ENCODE results near the gene RPL5.

The RPL5 gene

GRCh38 chr1:92844439-92844838 is 12.6 kb downstream of the RPL5 start:
- Histone ChIP-seq H3K27me3 (ENCODE audit: low read length) (no peaks in the 10 kb centered on the region), H3K79me2 (ENCODE audit: insufficient read depth, low read length) (peaks cover 7% of the 10 kb centered on the region), H3K4me3 (ENCODE audit: insufficient read depth, low read length, poor library complexity, severe bottlenecking) (no peak overlapping the region), H3K9me3 (ENCODE audit: insufficient read depth, low read length) (no peaks in the 10 kb centered on the region), H2AFZ (ENCODE audit: low read depth, low read length, severe bottlenecking) (no peak overlapping the region), H3K36me3 (ENCODE audit: low read length) (peaks cover 53% of the 10 kb centered on the region), H3K9me2 (replicated peaks; ENCODE audit: insufficient read depth, low read length) (no peaks in the 10 kb centered on the region), H3K4me2 (ENCODE audit: low read depth, low read length, poor library complexity, severe bottlenecking) (no peak overlapping the region), H3K9ac (ENCODE audit: low read length) (no peak overlapping the region), H3K27ac (ENCODE audit: low read depth, low read length) (no peak overlapping the region), H3F3A (ENCODE audit: insufficient read depth) (peaks cover 81% of the 10 kb centered on the region), H4K20me1 (ENCODE audit: low read depth, low read length) (peaks cover 27% of the 10 kb centered on the region)
- no peak for TF ChIP-seq CTCF (IDR thresholded peaks at IDR 0.05; ENCODE audit: insufficient read depth, low read length, poor library complexity, severe bottlenecking)
- no peak for TF ChIP-seq EZH2phosphoT487 (conservative IDR thresholded peaks at IDR 0.05; ENCODE audit: low read length)

- Histone ChIP-seq H3K9me2 (replicated peaks; ENCODE audit: insufficient read depth, low read length) (no peaks in the 10 kb centered on the region), H2AFZ (ENCODE audit: low read depth, low read length, severe bottlenecking) (no peak overlapping the region), H3K4me3 (ENCODE audit: insufficient read depth, low read length, poor library complexity, severe bottlenecking) (no peak overlapping the region), H3K9ac (ENCODE audit: low read length) (no peak overlapping the region), H4K20me1 (ENCODE audit: low read depth, low read length) (peaks cover 19% of the 10 kb centered on the region), H3K36me3 (ENCODE audit: low read length) (peaks cover 48% of the 10 kb centered on the region), H3F3A (ENCODE audit: insufficient read depth) (peaks cover 67% of the 10 kb centered on the region), H3K27ac (ENCODE audit: low read depth, low read length) (no peak overlapping the region), H3K4me2 (ENCODE audit: low read depth, low read length, poor library complexity, severe bottlenecking) (no peak overlapping the region), H3K9me3 (ENCODE audit: insufficient read depth, low read length) (no peaks in the 10 kb centered on the region), H3K27me3 (ENCODE audit: low read length) (no peaks in the 10 kb centered on the region), H3K79me2 (ENCODE audit: insufficient read depth, low read length) (peaks cover 6% of the 10 kb centered on the region; the same call in 1 of the 2 replicates)
- no peak for TF ChIP-seq EZH2phosphoT487 (conservative IDR thresholded peaks at IDR 0.05; ENCODE audit: low read length)
- TF ChIP-seq CTCF (IDR thresholded peaks at IDR 0.05; ENCODE audit: insufficient read depth, low read length, poor library complexity, severe bottlenecking) = no peak
Measured at GRCh38 chr1:92845908-92846307, 14.1 kb downstream of the RPL5 start.

- peaks cover 12% of the 10 kb centered on the region for H3K79me2 ChIP-seq (ENCODE audit: insufficient read depth, low read length)
- no peaks in the 10 kb centered on the region for H3K27me3 ChIP-seq (ENCODE audit: low read length)
- peaks cover 4% of the 10 kb centered on the region; the same call in 1 of the 2 replicates for H4K20me1 ChIP-seq (ENCODE audit: low read depth, low read length)
- H3K9ac ChIP-seq (ENCODE audit: low read length) = no peak overlapping the region
- peaks cover 28% of the 10 kb centered on the region for H3K36me3 ChIP-seq (ENCODE audit: low read length)
- no peaks in the 10 kb centered on the region for H3K9me2 ChIP-seq (replicated peaks; ENCODE audit: insufficient read depth, low read length)
- H3F3A ChIP-seq (ENCODE audit: insufficient read depth) = peaks cover 44% of the 10 kb centered on the region
- no peak overlapping the region for H3K4me2 ChIP-seq (ENCODE audit: low read depth, low read length, poor library complexity, severe bottlenecking)
- TF ChIP-seq CTCF (IDR thresholded peaks at IDR 0.05; ENCODE audit: insufficient read depth, low read length, poor library complexity, severe bottlenecking) = no peak
- TF ChIP-seq EZH2phosphoT487 (conservative IDR thresholded peaks at IDR 0.05; ENCODE audit: low read length) = no peak
- H3K27ac ChIP-seq (ENCODE audit: low read depth, low read length) = no peak overlapping the region
- H3K9me3 ChIP-seq (ENCODE audit: insufficient read depth, low read length) = no peaks in the 10 kb centered on the region
- H2AFZ ChIP-seq (ENCODE audit: low read depth, low read length, severe bottlenecking) = no peak overlapping the region
- H3K4me3 ChIP-seq (ENCODE audit: insufficient read depth, low read length, poor library complexity, severe bottlenecking) = no peak overlapping the region
Measured at GRCh38 chr1:92848201-92848600, 16.4 kb downstream of the RPL5 start.

All from SU-DHL-6 (cell line).